Measurements from ENCODE around the gene CLPTM1. TPM values are rescaled to one million over a fixed set of nuclear protein-coding genes. Genes with fewer than 3 reads are reported as not detected.

The CLPTM1 gene
- total and polyA plus RNA-seq, 9 of the 15 experiments (the other 6 are each of a cell fraction or from before 2014, with no cell fraction given): 0.37 to 96.0 (median 27.5) TPM

DNA sequence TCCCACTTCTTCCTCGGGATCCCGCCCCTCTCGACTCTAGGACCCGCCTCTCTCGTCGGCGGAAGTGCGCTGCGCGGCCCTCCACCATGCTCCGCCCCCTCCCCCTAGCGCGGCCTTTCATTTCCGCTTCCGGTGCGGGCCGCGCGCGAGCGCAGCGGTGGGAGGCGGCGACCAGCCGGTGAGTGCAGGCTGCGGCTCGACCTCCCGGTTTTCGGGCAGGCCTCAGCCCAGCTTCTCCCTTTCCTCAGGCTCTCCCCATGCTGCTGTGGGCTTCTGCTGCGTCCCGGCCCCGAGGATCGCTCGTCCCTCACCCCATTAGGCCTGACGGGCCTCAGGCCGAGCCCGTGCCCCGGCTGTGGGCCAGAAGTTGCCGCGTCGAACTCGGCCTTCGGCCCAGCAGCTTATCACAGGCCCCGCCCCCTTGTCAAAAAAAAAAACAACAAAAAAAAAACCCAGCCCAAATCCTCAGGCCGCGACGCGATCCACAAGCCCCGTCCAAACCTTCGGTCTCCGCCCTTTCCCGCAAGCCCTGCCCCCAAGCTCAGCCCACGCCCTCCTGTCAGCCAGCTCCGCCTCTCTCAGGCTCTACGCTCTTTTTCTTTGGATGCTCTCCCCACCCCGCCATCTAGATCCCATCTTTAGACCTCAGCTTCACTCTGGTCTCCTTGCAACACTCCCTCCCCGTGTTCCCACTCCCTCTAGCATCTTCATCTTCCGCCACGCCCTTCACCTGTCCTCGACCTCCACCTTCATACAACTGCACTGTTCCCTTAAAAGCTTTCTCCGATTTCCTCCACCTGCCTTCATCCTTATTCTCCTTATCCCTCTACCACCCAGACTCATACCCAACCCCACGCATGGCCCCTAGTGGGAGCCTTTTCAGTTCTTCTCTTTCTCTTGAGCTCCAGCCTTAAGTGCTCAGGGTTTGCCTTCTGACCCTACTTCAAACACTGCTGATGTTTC is 84.0 kb downstream of the CLPTM1 start, which contains the start of gene CLASRP (continued):
- TF ChIP-seq, protein P1, sequence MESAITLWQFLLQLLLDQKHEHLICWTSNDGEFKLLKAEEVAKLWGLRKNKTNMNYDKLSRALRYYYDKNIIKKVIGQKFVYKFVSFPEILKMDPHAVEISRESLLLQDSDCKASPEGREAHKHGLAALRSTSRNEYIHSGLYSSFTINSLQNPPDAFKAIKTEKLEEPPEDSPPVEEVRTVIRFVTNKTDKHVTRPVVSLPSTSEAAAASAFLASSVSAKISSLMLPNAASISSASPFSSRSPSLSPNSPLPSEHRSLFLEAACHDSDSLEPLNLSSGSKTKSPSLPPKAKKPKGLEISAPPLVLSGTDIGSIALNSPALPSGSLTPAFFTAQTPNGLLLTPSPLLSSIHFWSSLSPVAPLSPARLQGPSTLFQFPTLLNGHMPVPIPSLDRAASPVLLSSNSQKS (CRISPR knock-in tag; IDR thresholded peaks at IDR 0.05): no peak
- TF ChIP-seq EP400 (IDR thresholded peaks at IDR 0.05) (peak; percentile 94), ARID2 (IDR thresholded peaks at IDR 0.05) (no peak), JUND (IDR thresholded peaks at IDR 0.05; ENCODE audit: borderline replicate concordance, low read depth, low read length) (no peak), JUND (tag; IDR thresholded peaks at IDR 0.05; ENCODE audit: borderline replicate concordance, low read depth, low read length) (no peak; the same call in 2 of the 3 replicates), HDGF (IDR thresholded peaks at IDR 0.05) (peak; percentile 88; the same call in 1 of the 2 replicates), ZNF408 (CRISPR knock-in tag; IDR thresholded peaks at IDR 0.05; ENCODE audit: low read depth) (no peak), CREBBP (IDR thresholded peaks at IDR 0.05; ENCODE audit: low read depth, low read length) (no peak), SREBF2 (CRISPR knock-in tag; IDR thresholded peaks at IDR 0.05) (no peak)
- TF ChIP-seq, protein P2, sequence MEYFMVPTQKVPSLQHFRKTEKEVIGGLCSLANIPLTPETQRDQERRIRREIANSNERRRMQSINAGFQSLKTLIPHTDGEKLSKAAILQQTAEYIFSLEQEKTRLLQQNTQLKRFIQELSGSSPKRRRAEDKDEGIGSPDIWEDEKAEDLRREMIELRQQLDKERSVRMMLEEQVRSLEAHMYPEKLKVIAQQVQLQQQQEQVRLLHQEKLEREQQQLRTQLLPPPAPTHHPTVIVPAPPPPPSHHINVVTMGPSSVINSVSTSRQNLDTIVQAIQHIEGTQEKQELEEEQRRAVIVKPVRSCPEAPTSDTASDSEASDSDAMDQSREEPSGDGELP (CRISPR knock-in tag; IDR thresholded peaks at IDR 0.05; ENCODE audit: borderline replicate concordance): peak; percentile 88
- TF ChIP-seq, protein P3, sequence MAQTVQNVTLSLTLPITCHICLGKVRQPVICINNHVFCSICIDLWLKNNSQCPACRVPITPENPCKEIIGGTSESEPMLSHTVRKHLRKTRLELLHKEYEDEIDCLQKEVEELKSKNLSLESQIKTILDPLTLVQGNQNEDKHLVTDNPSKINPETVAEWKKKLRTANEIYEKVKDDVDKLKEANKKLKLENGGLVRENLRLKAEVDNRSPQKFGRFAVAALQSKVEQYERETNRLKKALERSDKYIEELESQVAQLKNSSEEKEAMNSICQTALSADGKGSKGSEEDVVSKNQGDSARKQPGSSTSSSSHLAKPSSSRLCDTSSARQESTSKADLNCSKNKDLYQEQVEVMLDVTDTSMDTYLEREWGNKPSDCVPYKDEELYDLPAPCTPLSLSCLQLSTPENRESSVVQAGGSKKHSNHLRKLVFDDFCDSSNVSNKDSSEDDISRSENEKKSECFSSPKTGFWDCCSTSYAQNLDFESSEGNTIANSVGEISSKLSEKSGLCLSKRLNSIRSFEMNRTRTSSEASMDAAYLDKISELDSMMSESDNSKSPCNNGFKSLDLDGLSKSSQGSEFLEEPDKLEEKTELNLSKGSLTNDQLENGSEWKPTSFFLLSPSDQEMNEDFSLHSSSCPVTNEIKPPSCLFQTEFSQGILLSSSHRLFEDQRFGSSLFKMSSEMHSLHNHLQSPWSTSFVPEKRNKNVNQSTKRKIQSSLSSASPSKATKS (CRISPR knock-in tag; IDR thresholded peaks at IDR 0.05): no peak
- TF ChIP-seq, protein P4, sequence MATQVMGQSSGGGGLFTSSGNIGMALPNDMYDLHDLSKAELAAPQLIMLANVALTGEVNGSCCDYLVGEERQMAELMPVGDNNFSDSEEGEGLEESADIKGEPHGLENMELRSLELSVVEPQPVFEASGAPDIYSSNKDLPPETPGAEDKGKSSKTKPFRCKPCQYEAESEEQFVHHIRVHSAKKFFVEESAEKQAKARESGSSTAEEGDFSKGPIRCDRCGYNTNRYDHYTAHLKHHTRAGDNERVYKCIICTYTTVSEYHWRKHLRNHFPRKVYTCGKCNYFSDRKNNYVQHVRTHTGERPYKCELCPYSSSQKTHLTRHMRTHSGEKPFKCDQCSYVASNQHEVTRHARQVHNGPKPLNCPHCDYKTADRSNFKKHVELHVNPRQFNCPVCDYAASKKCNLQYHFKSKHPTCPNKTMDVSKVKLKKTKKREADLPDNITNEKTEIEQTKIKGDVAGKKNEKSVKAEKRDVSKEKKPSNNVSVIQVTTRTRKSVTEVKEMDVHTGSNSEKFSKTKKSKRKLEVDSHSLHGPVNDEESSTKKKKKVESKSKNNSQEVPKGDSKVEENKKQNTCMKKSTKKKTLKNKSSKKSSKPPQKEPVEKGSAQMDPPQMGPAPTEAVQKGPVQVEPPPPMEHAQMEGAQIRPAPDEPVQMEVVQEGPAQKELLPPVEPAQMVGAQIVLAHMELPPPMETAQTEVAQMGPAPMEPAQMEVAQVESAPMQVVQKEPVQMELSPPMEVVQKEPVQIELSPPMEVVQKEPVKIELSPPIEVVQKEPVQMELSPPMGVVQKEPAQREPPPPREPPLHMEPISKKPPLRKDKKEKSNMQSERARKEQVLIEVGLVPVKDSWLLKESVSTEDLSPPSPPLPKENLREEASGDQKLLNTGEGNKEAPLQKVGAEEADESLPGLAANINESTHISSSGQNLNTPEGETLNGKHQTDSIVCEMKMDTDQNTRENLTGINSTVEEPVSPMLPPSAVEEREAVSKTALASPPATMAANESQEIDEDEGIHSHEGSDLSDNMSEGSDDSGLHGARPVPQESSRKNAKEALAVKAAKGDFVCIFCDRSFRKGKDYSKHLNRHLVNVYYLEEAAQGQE (IDR thresholded peaks at IDR 0.05; ENCODE audit: borderline replicate concordance): no peak; the same call in 1 of the 2 replicates
- TF ChIP-seq, protein P4 (CRISPR knock-in tag; IDR thresholded peaks at IDR 0.05; ENCODE audit: low read depth): peak; percentile 76

Data from K562 (cell line).